Stimulated activated CD4-positive, alpha-beta T cell treated with anti-CD3 and anti-CD28 coated beads, Interleukin-1b, Interleukin-23, amount 100 ng/mL, for 24 hours (primary cell): ENCODE results near the gene EPAS1.
A peak's percentile ranks its signal among the peaks of the same experiment; 100 is the strongest.

Experiments used
- DNase-seq, 4 experiments: peaks; one replicate each; pipeline ENCODE4 v3.0.0-alpha.2; 2020; ENCODE audit warnings: low read depth in 4 of 4, low spot score in 1 of 4

Gene EPAS1

GRCh38 chr2:46296840-46297545 is at the start of gene EPAS1:
Gene EPAS1, plus strand, starts transcription at chr2:46297407. Its CDS starts 505 bp downstream, at chr2:46297912.
- peak in 3 of 4 experiments; percentile 47 to 72 (median 48) for DNase-seq

DNA sequence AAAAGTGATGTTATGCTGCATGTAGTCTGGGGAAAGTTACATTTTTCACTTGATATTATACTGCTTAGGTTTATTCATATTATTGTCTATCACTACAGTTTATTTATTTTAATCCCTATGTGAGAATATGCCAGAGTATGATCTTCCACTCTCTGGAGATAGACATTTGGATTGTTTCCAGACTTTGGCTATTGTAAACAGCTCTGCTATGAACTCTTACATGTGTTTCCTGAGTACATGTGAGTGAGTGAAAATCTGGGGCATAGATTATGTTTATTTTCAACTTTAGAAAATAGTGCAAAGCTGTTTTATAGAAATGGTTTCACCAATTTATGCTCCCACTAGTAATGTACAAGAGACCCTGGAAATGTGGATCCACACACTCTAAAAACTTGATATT is 49.0 kb upstream of the EPAS1 start:
- DNase-seq = no peak

GRCh38 chr2:46249654-46250053 is 47.6 kb upstream of the EPAS1 start:
- DNase-seq = no peak

DNA sequence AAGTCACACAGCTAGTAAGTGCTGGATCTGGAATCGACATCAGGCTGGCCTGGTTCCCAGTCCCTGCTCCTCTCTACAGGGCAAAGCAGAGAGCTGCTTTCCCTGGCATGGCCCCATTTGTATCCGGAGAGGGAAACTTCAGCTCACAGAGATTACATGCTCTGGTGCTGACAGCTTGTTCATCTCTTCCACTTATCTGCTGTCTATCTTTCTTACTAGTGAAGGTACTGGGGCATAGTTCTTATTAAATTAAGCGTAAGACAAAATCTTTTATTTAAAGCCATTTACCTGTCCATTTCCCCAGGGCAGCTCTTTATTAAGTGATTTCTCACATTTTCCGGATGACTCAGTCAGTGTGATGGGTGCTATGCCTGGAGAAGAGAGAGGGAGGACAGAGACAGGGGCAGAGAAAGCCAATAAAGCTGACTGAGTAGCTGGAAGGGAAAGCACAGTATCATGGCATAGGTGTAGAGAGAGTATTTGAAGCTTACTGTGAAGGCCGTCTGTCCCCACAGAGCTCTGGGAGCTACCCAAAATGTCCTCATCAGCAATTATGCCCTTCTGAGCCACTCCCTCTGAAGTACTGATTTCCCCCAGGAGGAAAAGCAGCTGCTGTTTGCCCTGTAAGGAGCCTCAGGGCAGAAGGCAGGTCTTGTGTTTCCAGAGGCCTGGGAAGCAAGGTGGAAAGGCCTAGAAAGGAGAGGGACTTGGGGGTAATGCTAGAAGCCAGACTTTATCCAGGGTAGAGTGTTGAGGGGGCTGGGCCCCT is 44.1 kb upstream of the EPAS1 start:
- no peak for DNase-seq

- DNase-seq = no peak
Measured at GRCh38 chr2:46254474-46254873, 42.7 kb upstream of the EPAS1 start.

GRCh38 chr2:46256563-46257142 is 40.6 kb upstream of the EPAS1 start:
- no peak for DNase-seq

- no peak for DNase-seq
Measured at GRCh38 chr2:46257476-46257875, 39.7 kb upstream of the EPAS1 start.

- DNase-seq = no peak
Measured at GRCh38 chr2:46257980-46258379, 39.2 kb upstream of the EPAS1 start.

- DNase-seq = no peak
Measured at GRCh38 chr2:46258937-46259776, 38.0 kb upstream of the EPAS1 start.

DNA sequence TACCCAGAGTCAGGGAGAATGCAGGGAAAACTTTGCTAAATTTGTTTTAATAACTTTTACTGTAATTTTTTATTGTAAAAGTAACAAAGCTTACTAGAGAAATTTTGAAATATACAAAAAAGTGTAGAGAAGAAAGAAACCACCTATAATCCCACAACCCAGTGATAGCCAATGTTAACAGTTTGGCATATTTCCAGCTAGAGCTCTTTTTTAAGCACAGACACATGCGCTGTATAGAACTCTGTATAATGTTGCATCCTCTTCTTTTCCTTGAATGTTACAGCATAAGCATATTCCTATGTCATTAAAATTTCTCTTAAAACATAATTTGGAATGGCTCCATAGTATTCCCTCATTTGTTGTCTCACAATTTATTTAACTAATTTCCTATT is 37.4 kb upstream of the EPAS1 start:
- no peak for DNase-seq

DNA sequence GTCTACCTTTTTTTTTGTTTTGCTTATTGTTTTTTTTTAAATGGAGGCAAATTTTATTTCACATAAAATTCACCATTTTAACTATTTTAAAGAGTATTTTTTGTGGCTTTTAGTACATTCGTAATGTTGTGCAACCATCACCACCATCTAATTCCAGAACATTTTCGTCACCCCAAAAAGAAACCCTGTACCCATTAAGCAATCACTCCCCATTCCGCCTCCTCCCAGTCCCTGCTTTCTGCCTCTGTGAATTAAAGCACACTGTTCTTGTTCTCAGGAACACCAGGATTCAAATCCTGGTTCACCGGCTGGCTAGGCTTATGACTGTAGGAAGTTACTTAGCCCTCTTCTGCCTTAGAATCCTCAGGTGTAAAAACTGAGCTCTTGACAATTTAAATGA is 36.9 kb upstream of the EPAS1 start:
- DNase-seq = no peak

DNA sequence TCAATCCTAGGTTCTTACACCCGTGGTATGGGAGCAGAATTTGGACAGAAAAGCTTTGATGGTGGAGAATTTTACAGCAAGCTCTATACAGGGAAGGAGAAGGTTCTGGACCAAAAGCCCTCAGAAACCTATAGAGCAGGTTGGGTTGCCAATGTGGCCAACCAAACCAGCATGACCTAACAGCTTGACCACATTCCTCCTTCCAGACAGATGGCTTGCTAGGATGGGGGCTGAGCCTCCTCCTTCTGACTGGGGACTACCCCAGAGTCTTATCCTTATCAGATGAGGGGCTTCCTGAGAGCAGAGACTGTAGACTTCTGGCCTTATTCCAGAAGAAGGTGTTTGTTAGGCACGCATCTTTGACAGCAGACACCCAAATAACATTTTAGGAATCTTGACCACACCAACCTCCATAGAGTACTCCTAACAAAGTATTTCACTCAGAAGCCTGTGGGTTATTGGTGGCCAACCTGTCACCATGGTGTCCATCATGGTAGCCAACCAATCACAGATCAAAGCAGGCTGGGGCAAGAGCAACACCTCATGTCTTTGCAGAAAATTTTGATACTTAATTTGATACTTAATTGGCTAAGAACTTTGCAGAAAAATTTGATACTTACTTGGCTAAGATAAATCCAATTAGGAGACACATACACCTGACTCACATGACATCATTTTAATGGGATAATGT is 34.8 kb upstream of the EPAS1 start:
- DNase-seq = no peak

DNA sequence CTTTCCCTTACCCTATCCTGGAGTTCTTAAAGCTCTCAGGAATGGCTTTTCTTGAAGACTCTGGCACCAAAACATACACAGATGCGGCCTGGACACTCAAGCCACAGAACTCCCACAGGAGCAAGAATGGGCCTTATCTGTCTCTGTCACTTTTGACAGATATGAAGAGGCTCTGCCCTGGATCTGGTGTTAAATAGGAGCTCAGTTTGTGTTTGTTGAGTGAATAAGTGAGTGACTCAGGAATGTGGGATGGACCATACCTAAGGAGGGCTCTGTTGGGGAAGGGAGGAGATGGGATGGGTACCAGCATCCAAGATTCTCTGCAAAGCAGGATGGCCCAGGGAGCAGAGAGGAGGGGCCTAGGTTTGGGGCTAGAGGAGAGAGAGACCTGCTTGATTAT is 33.9 kb upstream of the EPAS1 start:
- no peak for DNase-seq

GRCh38 chr2:46264447-46264846 is 32.8 kb upstream of the EPAS1 start:
- no peak for DNase-seq

- no peak for DNase-seq
Measured at GRCh38 chr2:46266134-46266533, 31.1 kb upstream of the EPAS1 start.

DNA sequence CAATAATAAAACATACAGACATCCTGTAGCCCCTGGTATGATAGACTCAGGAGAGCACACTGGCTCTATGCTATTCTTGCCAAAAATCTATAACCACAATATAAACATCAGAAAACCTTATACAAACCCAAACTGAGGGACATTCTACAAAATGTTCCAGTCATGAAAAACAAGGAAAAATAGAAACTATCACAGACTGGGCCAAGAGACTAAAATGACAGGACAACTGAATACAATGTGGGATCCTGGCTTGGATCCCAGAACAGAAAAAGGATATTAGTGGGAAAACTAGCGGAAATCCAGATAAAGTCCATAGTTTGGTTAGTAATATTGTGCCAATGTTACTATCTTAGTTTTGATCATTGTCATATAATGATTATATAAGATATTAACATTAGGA is 29.6 kb upstream of the EPAS1 start:
- no peak for DNase-seq

- no peak for DNase-seq
Measured at GRCh38 chr2:46268196-46268595, 29.0 kb upstream of the EPAS1 start.

DNA sequence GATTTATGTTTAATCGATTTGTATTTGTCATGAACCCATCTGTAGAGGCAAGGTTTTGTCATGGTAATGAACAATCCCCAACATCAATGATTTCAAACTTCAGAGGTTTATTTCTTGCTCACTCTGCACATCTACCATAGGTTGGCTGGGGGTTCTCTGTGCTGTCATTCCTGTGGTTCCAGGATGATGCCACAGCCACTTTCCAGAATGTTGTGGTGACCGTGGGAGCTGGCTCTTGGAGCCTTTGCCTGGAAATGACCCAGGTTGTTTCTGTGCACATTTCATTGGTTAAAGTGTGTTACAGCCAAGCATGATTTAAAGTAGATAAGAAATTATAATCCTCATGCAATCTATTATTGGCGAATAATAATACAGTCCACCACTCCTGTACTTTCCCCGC is 28.2 kb upstream of the EPAS1 start:
- no peak for DNase-seq

DNA sequence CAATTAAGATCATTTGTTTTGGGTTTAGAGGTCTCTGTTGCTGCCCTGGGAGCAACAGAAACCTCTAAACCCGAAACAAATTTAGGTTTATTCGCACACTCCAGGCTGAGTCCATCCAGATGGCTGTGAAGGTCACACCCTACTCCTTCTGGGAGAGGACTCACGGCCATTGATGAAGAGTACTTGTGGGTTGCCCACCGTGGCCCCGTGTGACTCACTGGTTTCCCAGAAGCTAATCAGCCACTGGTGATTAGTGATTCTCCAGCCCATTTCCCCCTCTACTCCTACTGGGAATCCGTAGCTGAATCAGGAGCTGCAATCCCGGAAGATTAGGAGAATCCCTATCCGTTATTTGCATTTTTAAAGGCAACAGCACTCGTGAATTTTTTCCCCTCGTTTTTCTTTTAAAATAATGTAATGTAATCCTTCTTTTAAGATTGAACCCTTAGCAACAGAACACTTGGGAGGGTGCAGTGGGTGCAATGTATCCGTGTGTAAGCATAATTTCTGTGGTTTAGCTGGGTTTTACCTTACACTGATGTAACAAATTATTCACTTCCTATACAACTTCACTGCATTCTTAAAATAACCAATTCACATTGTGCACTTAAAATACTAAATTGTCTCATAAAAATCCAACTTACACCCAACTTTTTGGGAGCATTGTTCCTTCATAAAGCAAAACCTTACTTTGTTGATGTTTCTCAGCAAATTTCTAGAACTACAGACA is 27.5 kb upstream of the EPAS1 start:
- no peak for DNase-seq

GRCh38 chr2:46270384-46270783 is 26.8 kb upstream of the EPAS1 start:
- no peak for DNase-seq
